T-helper 1 cell treated with Interleukin-12 subunit alpha and Interleukin-12 subunit beta and Interleukin-4 antibody, amounts not matched to agents 30 ng/mL and 1 ng/mL, for 36 hours (primary cell): ENCODE data around the gene AKAP9. TPM values are rescaled to one million over a fixed set of nuclear protein-coding genes. Genes with fewer than 3 reads are reported as not detected.
"Not testable (repeated sequence)": the region's sequence is repeated elsewhere in the genome, so short reads cannot be mapped to it uniquely, and the experiment has no call there.

ENCODE experiments used
- intact Hi-C: fragments of 100-400 bp; cut with micrococcal nuclease; formaldehyde crosslinking; loops from one replicate; pipeline ENCODE4 v1.15.1; 2024
- total RNA-seq: library from RNA; stranded (reverse); gene quantifications from 2 replicates; pipeline ENCODE4 v1.2.3, GENCODE V29; 2022

Gene AKAP9
- total RNA-seq, 1 donor from 2014 or later = 50.7 TPM

GRCh38 chr7:91944970-91945369 lies 4.3 kb downstream of the AKAP9 start:
- intact Hi-C loops = loop anchor here (5.0 kb wide), 3 partner anchors 112 to 1202 kb away; partner anchors contain the start of gene SAMD9L

DNA sequence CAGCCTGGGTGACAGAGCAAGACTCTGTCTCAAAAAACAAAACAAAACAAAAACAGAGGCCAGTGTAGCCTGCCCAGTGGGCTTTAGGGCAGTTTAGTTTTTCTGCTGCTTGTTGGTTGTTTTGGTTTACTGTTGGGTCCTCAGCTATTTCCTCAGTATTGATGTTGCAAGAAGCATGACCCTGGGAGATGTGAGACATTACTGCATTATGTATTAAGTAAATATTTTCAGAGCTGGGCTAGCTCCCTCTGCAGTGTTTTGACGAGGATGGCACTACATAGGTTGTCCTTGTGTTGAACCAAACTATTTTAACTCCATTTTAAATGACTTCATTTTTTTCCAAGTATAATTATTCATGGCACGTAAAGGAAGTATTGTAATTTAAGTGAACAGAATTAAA lies 4.8 kb downstream of the AKAP9 start:
- intact Hi-C loops = no loop called here

GRCh38 chr7:91946549-91946948 lies 5.9 kb downstream of the AKAP9 start:
- intact Hi-C loops = no loop called here

- intact Hi-C loops = no loop called here
These were observed 7.3 kb downstream of the AKAP9 start for GRCh38 chr7:91947948-91948347.

DNA sequence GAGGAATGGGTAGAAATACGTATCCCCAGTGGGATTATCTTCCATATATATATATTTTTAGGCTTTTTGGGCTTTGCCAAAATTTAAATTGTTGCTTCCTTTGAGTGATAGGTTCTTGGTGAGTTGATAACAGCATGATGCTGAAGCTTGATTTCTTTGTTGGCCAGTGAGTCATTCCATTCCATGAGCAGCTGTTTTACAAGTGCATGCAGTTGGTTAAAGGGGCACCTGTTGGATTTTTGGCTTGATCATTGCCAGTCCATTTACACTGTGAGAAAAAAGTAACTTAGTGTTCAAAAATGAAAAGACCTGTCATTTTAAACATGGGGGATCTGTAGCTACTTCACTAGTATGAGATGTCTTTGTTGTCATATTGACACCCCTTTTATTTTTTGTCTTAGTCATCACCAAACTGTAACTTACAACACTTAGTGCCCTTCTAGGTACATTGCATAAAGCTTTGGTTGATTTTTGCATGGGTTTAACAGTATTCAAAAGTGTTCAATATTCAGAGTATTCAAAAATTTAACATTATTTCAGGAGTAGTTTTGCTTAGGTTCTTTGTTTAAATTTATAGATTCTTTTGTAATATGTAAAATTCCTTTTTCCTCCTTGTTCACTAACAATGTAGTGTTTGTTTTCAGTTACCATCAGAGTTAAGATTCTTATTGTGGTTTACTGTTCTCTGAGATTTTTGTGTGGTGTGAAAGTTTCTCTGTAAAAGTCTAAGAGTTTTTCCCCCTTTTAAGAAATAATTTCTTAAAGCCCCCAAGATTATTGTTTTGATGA lies 8.8 kb downstream of the AKAP9 start:
- intact Hi-C loops = loop anchor here (5.0 kb wide), 1 partner anchor 1498 kb away; no protein-coding TSS in a partner anchor

DNA sequence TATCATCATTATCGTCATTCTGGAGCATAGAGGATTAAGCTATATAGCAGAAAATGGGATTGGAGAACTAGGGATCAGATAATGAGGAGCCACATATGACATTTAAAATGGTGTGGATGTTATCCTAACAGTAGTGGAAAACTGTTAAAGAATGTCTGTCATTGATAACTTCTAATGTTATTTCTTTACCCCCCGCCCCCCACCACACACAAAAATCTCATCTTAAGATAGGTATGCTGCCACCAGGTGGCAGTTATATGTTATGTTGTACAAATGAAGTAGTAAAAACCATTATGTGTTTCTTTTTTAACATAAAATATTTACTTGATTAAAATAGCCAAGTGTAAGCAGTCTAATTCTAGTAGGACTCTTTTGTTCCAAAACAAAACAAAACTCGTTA lies 13.0 kb downstream of the AKAP9 start:
- intact Hi-C loops = loop anchor here (1.0 to 5.0 kb wide), 3 partner anchors 13 to 1494 kb away; partner anchors contain the start of genes AKAP9 and MTERF1

DNA sequence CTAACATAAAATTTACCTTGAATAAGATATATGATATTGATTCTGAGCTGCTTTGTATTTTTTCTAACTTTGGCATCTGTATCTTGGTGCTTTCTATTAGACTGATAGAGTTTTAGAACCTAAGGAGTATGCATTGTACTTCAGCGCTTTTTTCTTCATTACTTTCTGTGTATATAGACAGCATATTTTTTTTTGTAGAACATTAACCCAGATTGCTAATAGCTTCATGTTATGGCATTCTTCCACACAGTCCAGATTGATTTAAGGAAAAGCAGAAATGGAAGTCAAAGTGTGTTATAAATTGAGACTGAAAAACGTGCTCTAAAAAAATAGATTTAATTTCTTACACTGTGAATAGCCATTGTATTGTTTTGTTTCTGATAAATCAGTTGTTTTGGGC lies 15.8 kb downstream of the AKAP9 start:
- intact Hi-C loops = not testable (repeated sequence)

GRCh38 chr7:91957232-91957631 lies 16.6 kb downstream of the AKAP9 start:
- intact Hi-C loops = no loop called here

- intact Hi-C loops = no loop called here
These were observed 17.2 kb downstream of the AKAP9 start for GRCh38 chr7:91957823-91958222.

DNA sequence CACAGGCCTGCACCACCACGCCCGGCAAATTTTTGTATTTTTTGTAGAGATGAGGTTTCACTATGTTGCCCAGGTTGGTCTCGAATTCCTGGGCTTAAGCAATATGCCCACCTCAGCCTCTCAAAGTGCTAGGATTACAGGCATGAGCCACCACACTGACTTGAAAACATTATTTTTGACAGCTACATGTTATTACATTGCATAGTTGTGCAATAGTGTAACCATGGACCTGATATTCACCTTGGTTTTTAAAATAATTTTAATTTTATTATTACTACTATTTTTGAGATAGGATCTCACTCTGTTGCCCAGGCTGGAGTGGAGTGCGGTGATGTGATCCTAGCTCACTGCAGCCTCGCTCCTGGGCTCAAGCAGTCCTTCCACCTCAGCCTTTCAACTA lies 18.4 kb downstream of the AKAP9 start:
- intact Hi-C loops = no loop called here

DNA sequence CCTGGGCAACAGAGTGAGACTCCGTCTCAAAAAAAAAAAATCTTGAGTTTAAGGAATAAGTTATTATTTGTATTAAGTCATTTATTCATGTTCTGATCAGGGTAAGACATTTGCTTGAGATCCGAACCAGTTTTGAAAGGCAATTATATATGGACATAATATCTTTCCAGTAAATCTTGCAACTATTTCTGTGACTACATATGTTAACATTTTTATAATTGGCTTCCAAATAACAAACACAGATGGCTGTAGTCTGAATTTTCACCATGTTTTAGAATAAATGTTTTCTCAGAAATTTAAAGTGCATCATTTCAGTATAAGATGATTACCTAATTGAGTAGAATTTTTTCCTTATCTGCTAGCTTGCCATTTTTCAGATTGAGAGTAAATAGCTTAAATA lies 21.2 kb downstream of the AKAP9 start:
- intact Hi-C loops = no loop called here

DNA sequence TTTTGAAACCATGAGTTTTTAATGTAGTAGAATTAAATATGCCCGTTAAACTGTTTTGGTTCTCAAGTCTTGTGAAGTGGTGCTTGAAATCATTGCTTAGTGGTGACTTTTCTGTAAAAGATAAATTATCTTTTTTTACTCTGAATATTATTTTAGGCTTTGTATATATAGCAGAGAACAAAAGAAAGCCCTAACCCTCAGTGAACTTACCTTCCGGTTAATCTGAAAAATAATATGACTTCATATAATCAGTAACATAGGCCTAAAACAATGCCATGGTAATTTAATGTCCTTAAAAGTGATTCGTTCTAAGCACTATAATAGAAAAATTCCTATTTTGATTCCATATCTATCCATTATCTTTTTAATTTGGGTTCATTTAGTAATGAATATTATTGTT lies 21.8 kb downstream of the AKAP9 start:
- intact Hi-C loops = no loop called here

DNA sequence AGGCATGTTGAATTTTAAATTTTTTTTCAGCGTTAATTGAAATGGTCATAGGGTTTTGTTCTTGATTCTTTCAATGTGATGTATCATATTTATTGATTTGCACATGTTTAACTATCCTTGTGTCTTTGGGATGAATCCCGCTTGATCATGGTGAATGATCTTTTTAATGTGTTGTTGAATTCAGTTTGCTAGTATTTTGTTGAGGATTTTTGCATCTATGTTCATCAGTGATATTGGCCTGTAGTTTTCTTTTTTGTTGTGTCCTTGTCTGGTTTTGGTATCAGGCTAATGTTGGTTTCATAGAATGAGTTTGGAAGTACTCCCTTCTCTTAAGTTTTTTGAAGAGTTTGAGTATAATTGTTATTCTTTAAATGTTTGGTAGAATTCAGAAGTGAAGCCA lies 26.9 kb downstream of the AKAP9 start:
- intact Hi-C loops = not testable (repeated sequence)

DNA sequence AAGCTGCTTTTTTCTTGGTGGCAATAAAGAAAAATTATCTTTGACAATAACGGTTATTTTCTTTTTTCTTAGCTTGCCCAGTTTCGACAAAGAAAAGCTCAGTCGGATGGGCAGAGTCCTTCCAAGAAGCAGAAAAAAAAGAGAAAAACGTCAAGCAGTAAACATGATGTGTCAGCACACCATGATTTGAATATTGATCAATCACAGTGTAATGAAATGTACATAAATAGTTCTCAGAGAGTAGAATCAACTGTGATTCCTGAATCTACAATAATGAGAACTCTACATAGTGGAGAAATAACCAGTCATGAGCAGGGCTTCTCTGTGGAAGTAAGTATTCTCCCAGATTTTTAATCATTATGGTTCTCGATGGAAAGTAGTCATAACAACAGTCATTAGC lies 33.0 kb downstream of the AKAP9 start:
- intact Hi-C loops = no loop called here

GRCh38 chr7:91974066-91974465 lies 33.4 kb downstream of the AKAP9 start:
- intact Hi-C loops = no loop called here

DNA sequence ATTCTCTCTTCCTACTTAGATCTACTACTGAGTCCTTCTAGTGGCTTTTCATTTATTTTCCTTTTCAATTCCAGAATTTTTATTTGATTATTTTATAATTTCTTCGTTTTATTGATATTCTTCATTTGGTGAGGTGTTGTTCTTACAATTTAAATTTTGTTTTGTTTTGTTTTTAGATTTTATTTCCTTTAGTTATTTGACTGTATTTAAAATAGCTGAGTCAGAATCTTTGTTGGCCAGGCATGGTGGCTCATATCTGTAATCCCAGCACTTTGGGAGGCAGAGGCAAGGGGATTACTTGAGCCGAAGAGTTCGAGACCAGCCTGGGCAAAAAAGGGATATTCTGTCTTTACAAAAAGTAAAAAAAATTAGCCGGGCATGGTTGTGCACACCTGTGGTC lies 36.1 kb downstream of the AKAP9 start:
- intact Hi-C loops = no loop called here

DNA sequence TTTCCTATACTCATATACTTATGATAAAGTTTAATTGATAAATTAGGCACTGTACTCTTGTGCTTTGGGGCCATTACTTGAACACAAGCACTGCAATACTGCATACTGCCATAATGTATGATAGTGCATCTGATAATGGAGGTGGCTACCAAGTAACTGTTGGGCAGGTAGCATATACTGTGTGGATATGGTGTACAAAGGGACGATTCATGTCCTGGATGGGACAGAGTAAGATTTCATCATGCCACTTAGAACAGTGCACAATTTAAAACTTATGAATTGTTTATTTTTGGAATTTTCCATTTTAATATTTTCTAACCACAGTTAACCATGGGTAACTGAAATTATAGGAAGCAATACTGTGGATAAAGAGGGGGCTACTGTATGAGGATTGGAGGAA lies 38.9 kb downstream of the AKAP9 start:
- intact Hi-C loops = no loop called here

DNA sequence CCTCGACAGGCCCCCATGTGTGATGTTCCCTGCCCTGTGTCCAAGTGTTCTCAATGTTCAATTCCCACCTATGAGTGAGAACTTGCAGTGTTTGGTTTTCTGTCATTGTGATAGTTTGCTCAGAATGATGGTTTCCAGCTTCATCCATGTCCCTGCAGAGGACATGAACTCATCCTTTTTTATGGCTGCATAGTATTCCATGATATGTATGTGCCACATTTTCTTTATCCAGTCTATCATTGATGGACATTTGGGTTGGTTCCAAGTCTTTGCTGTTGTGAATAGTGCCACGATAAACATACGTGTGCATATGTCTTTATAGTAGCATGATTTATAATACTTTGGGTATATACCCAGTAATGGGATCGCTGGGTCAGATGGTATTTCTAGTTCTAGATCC lies 41.7 kb downstream of the AKAP9 start:
- intact Hi-C loops = not testable (repeated sequence)

- intact Hi-C loops = no loop called here
These were observed 47.6 kb downstream of the AKAP9 start for GRCh38 chr7:91988213-91988612.

DNA sequence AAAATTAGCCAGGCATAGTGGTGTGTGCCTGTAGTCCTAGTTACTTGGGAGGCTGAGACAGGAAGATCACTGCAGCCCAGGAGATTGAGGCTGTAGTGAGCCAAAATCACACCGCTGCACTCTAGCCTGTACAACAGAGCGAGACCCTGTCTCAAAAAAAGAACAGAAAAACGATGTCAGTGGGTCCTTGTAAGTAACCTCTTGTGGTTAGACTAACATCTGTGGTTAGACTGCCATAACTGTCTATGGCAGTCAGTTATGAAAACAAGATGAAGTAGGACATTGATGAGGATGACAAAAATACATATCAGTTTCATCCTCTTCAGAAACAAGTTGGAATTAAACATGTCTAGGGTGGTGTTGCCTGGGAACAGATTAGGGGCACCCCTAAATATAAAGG lies 53.3 kb downstream of the AKAP9 start:
- intact Hi-C loops = no loop called here

GRCh38 chr7:91995391-91996105 lies 54.9 kb downstream of the AKAP9 start:
- intact Hi-C loops = no loop called here
